NT2/D1 (cell line): Measurements from ENCODE around the gene RTBDN.
"Not testable (repeated sequence)": the region's sequence is repeated elsewhere in the genome, so short reads cannot be mapped to it uniquely, and the experiment has no call there.

Experiments used
- DNase-seq: peaks from one replicate; pipeline ENCODE4 v3.0.0-alpha.2; 2011; ENCODE audit warnings: low read depth, low spot score
- H3K27me3 ChIP-seq: 2 replicates; pipeline ENCODE4 v1.6.0; 2011; ENCODE audit warnings: mild to moderate bottlenecking; ENCODE audit not compliant: insufficient read length, insufficient read depth
- H3K36me3 ChIP-seq: 2 replicates; pipeline ENCODE4 v1.6.1; 2011; ENCODE audit warnings: mild to moderate bottlenecking, low read length, mixed read lengths; ENCODE audit not compliant: insufficient read depth, insufficient read length
- H3K4me1 ChIP-seq: 2 replicates; pipeline ENCODE4 v1.5.1; 2011; ENCODE audit not compliant: insufficient read depth, insufficient read length
- H3K4me3 ChIP-seq: 2 replicates; pipeline ENCODE4 v1.5.1; 2011; ENCODE audit warnings: low read depth; ENCODE audit not compliant: insufficient read length
- H3K9ac ChIP-seq: 2 replicates; pipeline ENCODE4 v1.6.0; 2011; ENCODE audit warnings: low read depth; ENCODE audit not compliant: insufficient read length
- H3K9me3 ChIP-seq: 2 replicates; pipeline ENCODE4 v1.5.1; 2011; ENCODE audit warnings: mild to moderate bottlenecking, low read length; ENCODE audit not compliant: insufficient read depth
- SUZ12 ChIP-seq: IDR thresholded peaks from 2 replicates; pipeline ENCODE4 v1.6.1; 2011; ENCODE audit not compliant: insufficient read length, insufficient read depth; ENCODE audit errors: extremely low read depth
- YY1 ChIP-seq: IDR thresholded peaks from 2 replicates; pipeline ENCODE4 v1.6.1; 2011; ENCODE audit not compliant: insufficient read length, insufficient read depth
- ZNF274 ChIP-seq: IDR thresholded peaks from 2 replicates; pipeline ENCODE4 v1.6.1; 2011; ENCODE audit warnings: mild to moderate bottlenecking, low read depth, low read length

RTBDN gene

DNA sequence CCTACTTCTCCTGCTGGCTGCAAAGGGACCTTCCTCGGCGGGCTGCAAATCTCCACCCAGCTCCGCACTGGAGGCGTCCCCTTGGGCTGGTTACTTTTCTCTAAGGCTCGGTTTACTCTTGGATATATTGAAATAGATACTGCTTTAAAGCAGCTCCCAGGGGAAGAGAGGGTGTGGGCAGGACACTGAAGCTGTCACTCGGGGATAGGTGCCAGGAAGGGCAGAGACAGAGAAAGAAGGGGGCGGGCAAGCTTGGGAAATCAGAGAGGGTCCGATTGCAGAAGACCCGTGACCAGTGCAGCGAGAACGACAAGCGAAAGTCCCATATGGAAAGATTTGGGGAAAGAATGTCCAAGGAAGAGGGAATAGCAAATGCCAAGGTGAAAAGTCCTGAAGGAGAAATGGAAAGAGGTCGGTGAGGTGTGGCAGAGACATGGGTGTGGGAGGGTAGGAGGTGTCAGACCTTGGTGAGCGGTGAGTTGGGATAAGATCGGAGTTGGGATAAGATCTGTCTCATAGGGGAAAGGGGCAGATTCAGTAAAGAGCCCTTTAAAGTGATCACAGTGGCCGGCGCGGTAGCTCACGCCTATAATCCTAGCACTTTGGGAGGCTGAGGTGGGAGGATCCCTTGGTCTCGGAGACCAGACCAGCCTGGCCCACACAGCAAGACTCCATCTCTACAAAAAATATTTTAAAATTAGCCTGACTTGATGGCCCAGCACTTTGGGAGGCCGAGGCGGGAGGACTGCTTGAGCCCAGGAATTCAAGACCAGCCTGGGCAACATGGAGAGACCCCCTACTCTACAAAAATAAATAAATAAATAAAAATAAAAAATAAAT, 31.9 kb downstream of the RTBDN start:
- Histone ChIP-seq H3K36me3 (peaks cover 25% of the 10 kb centered on the region), H3K9ac (peak overlapping the region; percentile 44), H3K9me3 (no peaks in the 10 kb centered on the region), H3K4me3 (peak overlapping the region; percentile 100), H3K4me1 (peaks cover 7% of the 10 kb centered on the region), H3K27me3 (peaks cover 18% of the 10 kb centered on the region)
- DNase-seq = no peak
- TF ChIP-seq SUZ12 = no peak
- TF ChIP-seq YY1 = no peak
- TF ChIP-seq ZNF274 = no peak

DNA sequence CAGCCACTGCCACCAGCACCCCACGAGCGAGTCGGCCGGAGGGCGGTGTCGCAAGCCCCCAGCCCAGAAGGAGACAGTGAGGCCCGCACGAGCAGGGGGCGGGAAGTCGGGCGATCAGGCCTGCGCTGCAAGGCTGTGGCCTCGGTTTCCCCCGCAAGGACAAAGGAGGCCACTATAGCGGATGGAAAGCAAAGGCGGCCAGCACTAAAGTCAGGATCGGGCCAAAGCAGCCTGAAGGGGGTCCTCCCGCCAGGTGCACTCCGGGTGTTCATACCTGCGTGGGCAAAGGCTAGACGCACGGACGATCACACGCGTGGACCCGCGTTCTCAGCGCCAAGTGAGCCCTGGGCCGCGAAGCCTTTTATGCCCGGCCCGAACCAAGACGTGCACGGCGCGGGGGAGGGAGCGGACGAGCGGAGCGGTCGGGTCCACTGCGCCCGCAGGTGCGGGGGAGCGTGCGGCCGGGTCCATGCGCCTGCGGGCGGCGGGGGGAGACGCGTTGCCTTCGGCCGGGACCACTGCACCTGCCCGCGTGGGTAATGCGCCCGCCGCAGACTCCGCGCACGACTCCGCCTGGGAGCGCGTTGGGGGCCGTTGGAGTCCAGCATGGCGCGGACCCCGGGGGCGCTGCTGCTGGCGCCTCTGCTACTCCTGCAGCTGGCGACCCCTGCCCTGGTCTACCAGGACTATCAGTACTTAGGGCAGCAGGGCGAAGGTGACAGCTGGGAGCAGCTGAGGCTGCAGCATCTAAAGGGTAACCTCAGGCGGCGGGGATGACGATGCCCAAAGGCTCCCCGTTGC, 32.7 kb downstream of the RTBDN start, which contains the start of the genes PRDX2 and THSD8:
TSS of gene PRDX2 (minus strand) at position 335 of the 801 bp plus-strand sequence. CDS start 539 bp downstream, outside the sequence.
TSS of gene THSD8 (plus strand) at position 604 of the 801 bp plus-strand sequence. CDS start at position 607, 3 bp downstream.
- peak within 1 kb of the TSS; percentile 100 for H3K9ac ChIP-seq
- TF ChIP-seq SUZ12 = no peak
- TF ChIP-seq ZNF274 = no peak
- TF ChIP-seq YY1 = no peak
- H3K27me3 ChIP-seq = peaks cover 18% of the 10 kb centered on the region
- H3K9me3 ChIP-seq = no peaks in the 10 kb centered on the region
- DNase-seq = no peak
- peak within 1 kb of the TSS; percentile 100 for H3K4me3 ChIP-seq
- peaks cover 7% of the 10 kb centered on the region for H3K4me1 ChIP-seq
- peaks cover 26% of the 10 kb centered on the region for H3K36me3 ChIP-seq

DNA sequence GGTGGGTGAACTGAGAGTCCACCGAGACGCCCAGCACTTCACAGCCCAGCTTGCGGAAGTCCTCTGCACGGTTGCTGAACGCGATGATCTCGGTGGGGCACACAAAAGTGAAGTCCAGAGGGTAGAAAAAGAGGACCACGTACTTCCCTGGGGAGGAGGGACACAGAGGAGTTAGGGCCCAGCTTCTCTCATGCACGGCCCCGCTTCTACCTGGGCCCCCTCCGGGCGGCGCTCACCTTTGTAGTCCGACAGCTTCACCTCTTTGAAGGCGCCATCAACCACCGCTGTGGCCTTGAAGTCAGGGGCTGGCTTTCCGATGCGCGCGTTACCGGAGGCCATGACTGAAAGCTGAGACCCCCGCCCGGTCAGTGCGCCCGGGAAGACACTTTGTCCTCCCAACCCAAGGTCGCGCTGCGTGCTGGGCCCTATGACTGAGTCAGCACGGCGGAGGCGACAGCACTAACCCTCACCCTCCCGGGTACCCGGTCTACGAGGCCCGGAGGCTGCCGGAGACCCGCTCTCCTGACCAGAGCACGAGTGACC, 33.4 kb downstream of the RTBDN start:
- no peak for DNase-seq
- peaks cover 7% of the 10 kb centered on the region for H3K4me1 ChIP-seq
- TF ChIP-seq SUZ12 (no peak), ZNF274 (no peak), YY1 (no peak)

DNA sequence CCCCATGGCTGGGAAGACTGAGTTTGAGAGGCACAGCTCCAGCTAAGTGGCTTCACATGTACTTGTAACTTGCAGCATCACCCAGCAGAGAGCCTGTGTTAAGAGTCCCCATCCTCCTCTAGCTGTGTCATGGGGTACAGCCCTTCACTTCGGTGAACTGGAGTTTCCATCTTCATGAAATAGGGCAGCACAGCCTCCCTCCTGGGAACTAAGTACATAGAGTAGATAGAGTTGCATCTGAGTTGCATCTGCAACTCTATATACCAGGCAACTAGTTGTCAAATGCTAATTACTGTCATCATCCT, 34.0 kb downstream of the RTBDN start:
- TF ChIP-seq YY1 = no peak
- no peak for TF ChIP-seq ZNF274
- TF ChIP-seq SUZ12 = no peak
- H3K36me3 ChIP-seq = peaks cover 26% of the 10 kb centered on the region
- H3K27me3 ChIP-seq = peaks cover 18% of the 10 kb centered on the region
- no peaks in the 10 kb centered on the region for H3K9me3 ChIP-seq
- H3K9ac ChIP-seq = peak overlapping the region; percentile 100
- peak overlapping the region; percentile 100 for H3K4me3 ChIP-seq
- DNase-seq = no peak
- peaks cover 10% of the 10 kb centered on the region for H3K4me1 ChIP-seq

More for the DNA sequence above, 33.4 kb downstream of the RTBDN start:
- H3K4me3 ChIP-seq = peak overlapping the region; percentile 100
- H3K27me3 ChIP-seq = peaks cover 18% of the 10 kb centered on the region
- peak overlapping the region; percentile 100 for H3K9ac ChIP-seq
- peaks cover 26% of the 10 kb centered on the region for H3K36me3 ChIP-seq
- no peaks in the 10 kb centered on the region for H3K9me3 ChIP-seq

DNA sequence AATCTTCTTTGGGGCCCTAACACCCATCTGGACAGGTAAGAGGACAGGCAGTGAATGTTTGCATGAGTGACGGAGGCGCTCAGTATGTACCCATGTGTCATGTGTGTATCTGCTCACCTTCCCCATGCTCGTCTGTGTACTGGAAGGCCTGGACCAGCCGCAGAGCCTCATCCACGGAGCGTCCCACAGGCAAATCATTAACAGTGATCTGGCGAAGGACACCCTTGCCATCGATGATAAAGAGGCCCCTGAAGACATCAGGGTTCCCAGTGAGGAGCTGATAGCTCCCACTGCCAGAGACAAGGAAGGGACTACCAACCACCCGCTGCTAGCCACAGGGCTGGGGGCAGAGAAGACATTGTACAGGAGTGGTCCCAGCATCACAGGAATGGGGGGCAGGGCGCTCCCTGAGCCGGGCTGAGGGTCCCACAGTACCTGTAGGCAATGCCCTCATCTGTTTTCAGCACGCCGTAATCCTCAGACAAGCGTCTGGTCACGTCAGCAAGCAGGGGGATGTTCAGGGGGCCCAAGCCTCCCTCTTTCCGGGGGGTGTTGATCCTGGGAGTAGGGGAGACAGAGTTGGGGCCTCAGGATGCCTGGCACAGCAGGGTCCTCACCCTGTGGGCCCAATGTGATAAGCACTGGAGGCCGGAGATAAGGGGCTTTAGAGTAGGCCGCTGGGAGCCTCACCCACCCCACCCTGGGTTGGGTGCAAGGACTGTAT, 34.5 kb downstream of the RTBDN start:
- Histone ChIP-seq H3K9ac (peak overlapping the region; percentile 100), H3K9me3 (no peaks in the 10 kb centered on the region), H3K36me3 (peaks cover 26% of the 10 kb centered on the region), H3K4me3 (no peak overlapping the region), H3K4me1 (peaks cover 10% of the 10 kb centered on the region), H3K27me3 (peaks cover 18% of the 10 kb centered on the region)
- DNase-seq = no peak
- no peak for TF ChIP-seq YY1

DNA sequence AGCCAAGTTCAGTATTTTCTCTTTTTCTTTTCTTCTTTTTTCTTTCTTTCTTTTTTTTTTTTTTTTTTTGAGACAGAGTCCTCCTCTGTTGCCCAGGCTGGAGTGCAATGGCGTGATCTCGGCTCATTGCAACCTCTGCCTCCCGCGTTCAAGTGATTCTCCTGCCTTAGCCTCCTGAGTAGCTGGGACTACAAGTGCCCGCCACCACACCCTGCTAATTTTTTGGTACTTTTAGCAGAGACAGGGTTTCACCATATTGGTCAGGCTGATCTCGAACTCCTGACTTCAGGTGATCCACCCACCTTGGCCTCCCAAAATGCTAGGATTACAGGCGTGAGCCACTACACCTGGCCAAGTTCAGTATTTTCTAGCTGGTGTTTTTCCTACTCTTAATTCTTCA, 36.8 kb downstream of the RTBDN start:
- not testable (repeated sequence) for H3K9me3 ChIP-seq, DNase-seq, H3K4me3 ChIP-seq, H3K9ac ChIP-seq
- Histone ChIP-seq H3K36me3 (peaks cover 26% of the 10 kb centered on the region), H3K27me3 (peaks cover 12% of the 10 kb centered on the region), H3K4me1 (peaks cover 13% of the 10 kb centered on the region)
